GM10248 (cell line): ENCODE measurements around the gene PGAP3.

Experiments
- CTCF ChIA-PET: fragments of 300-600 bp; sonication (Branson Sonifier 250); formaldehyde crosslinking; extraction: SDS; loops from one replicate; lab custom pipeline; 2021; ENCODE audit warnings: antibody characterized with exemption; lab: Yijun Ruan, JAX
- POLR2A ChIA-PET: fragments of 350-650 bp; sonication (Branson Sonifier 250); formaldehyde crosslinking; extraction: SDS; loops from one replicate; lab custom pipeline; 2020; ENCODE audit warnings: antibody characterized with exemption; lab: Yijun Ruan, JAX
- DNase-seq: peaks from one replicate; pipeline ENCODE4 v3.0.0; 2012; ENCODE audit errors: extremely low spot score
- CTCF ChIP-seq: IDR thresholded peaks from 2 replicates; pipeline ENCODE4 v1.5.1; 2012; ENCODE audit warnings: mild to moderate bottlenecking, low read depth; ENCODE audit errors: extremely low read depth, missing control alignments, control extremely low read depth

Gene PGAP3

GRCh38 chr17:39677542-39678339, 10.1 kb downstream of the PGAP3 start:
- ChIA-PET CTCF (interaction anchor here (1.2 to 21.1 kb wide), 8 partner anchors 8 to 56 kb away, joined by 3 to 180 read pairs (median 10); partner anchors contain the start of genes PGAP3, PNMT and TCAP), POLR2A (no interaction called here)
- no peak for TF ChIP-seq CTCF
- DNase-seq: no peak

GRCh38 chr17:39677072-39677471, 10.8 kb downstream of the PGAP3 start:
- no peak for DNase-seq
- CTCF ChIA-PET: interaction anchor here (1.3 to 21.1 kb wide), 7 partner anchors 7 to 55 kb away, joined by 6 to 180 read pairs (median 12); partner anchors contain the start of genes PGAP3, PNMT and TCAP
- no peak for TF ChIP-seq CTCF
- POLR2A ChIA-PET: no interaction called here

- ChIA-PET CTCF (interaction anchor here (1.1 to 21.1 kb wide), 5 partner anchors 24 to 55 kb away, joined by 3 to 180 read pairs (median 6); no protein-coding TSS in a partner anchor), POLR2A (no interaction called here)
- peak; percentile 72 for DNase-seq
- no peak for TF ChIP-seq CTCF
These were observed 11.5 kb downstream of the PGAP3 start for GRCh38 chr17:39676198-39676819.

- no peak for DNase-seq
- POLR2A ChIA-PET: interaction anchor here (0.6 kb wide), 1 partner anchor 138 kb away, joined by 3 read pairs; no protein-coding TSS in a partner anchor
- CTCF ChIA-PET: interaction anchor here (1.1 to 21.1 kb wide), 5 partner anchors 11 to 56 kb away, joined by 3 to 180 read pairs (median 4); no protein-coding TSS in a partner anchor
- no peak for TF ChIP-seq CTCF
These were observed 12.3 kb downstream of the PGAP3 start for GRCh38 chr17:39675390-39676082.

GRCh38 chr17:39674702-39675389, 13.0 kb downstream of the PGAP3 start:
- no peak for TF ChIP-seq CTCF
- ChIA-PET POLR2A (interaction anchor here (0.6 kb wide), 1 partner anchor 138 kb away, joined by 3 read pairs; no protein-coding TSS in a partner anchor), CTCF (interaction anchor here (1.1 to 21.1 kb wide), 6 partner anchors 8 to 56 kb away, joined by 3 to 180 read pairs (median 4); no protein-coding TSS in a partner anchor)
- DNase-seq: peak; percentile 52
